Measurements from ENCODE around the gene C4BPB. TPM values are rescaled to one million over a fixed set of nuclear protein-coding genes. Genes with fewer than 3 reads are reported as not detected.

C4BPB gene
- total and polyA plus RNA-seq, 8 donors = 0.73 to 6.4 (median 0.92) TPM

DNA sequence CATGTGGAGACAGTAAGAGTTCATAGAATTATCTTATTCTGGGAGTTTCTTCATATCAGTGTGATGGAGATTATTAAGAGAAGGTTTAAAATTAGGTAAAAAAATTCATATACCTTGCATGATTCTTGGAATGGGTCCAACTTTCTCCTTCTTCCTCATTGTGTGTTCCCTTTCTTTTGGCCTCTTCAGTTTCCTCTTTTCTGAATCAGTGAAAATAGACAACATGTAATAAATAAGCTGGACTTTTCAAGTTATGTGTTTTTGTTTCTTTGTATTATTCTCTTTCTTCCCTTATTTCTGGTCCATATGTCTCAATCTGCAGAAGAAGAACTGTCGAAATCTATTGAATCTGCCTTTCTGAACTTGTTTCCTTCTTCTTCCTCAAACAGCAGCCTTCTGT, 45.9 kb downstream of the C4BPB start:
- Histone ChIP-seq H3K9me3 (peaks cover 0 to 11% of the 10 kb centered on the region in 2 donors), H3K27me3 (no peaks in the 10 kb centered on the region), H3K4me3 (no peak overlapping the region), H3K36me3 (no peaks in the 10 kb centered on the region), H3K27ac (peak overlapping the region in 1 of 2 donors; percentile 72), H3K4me1 (peaks cover 0 to 11% of the 10 kb centered on the region in 2 donors)
- DNase-seq (no peak), ATAC-seq (no peak)
- intact Hi-C loops (cut with DNase I) = no loop called here
- TF ChIP-seq, protein P1, sequence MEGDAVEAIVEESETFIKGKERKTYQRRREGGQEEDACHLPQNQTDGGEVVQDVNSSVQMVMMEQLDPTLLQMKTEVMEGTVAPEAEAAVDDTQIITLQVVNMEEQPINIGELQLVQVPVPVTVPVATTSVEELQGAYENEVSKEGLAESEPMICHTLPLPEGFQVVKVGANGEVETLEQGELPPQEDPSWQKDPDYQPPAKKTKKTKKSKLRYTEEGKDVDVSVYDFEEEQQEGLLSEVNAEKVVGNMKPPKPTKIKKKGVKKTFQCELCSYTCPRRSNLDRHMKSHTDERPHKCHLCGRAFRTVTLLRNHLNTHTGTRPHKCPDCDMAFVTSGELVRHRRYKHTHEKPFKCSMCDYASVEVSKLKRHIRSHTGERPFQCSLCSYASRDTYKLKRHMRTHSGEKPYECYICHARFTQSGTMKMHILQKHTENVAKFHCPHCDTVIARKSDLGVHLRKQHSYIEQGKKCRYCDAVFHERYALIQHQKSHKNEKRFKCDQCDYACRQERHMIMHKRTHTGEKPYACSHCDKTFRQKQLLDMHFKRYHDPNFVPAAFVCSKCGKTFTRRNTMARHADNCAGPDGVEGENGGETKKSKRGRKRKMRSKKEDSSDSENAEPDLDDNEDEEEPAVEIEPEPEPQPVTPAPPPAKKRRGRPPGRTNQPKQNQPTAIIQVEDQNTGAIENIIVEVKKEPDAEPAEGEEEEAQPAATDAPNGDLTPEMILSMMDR (IDR thresholded peaks at IDR 0.05) = no peak

- H3K4me1 ChIP-seq = peaks cover 0 to 10% of the 10 kb centered on the region in 2 donors
- H3K27ac ChIP-seq = no peak overlapping the region
- DNase-seq = no peak
- TF ChIP-seq, protein P1 (IDR thresholded peaks at IDR 0.05) = no peak
- H3K36me3 ChIP-seq = no peaks in the 10 kb centered on the region
- H3K27me3 ChIP-seq = no peaks in the 10 kb centered on the region
- H3K9me3 ChIP-seq = no peaks in the 10 kb centered on the region
- intact Hi-C loops (cut with DNase I) = no loop called here
- ATAC-seq = no peak
- H3K4me3 ChIP-seq = no peak overlapping the region
Measured at GRCh38 chr1:207139616-207140015, 51.0 kb downstream of the C4BPB start.

- Histone ChIP-seq H3K9me3 (no peaks in the 10 kb centered on the region), H3K4me1 (peaks cover 0 to 6% of the 10 kb centered on the region in 2 donors), H3K4me3 (no peak overlapping the region), H3K36me3 (no peaks in the 10 kb centered on the region), H3K27me3 (no peaks in the 10 kb centered on the region), H3K27ac (no peak overlapping the region)
- TF ChIP-seq, protein P1 (IDR thresholded peaks at IDR 0.05) = no peak
- ATAC-seq (no peak), DNase-seq (no peak)
- intact Hi-C loops (cut with DNase I) = no loop called here
Measured at GRCh38 chr1:207140536-207140935, 51.9 kb downstream of the C4BPB start.

- H3K27ac ChIP-seq = no peak overlapping the region
- H3K4me3 ChIP-seq = no peak overlapping the region
- no peaks in the 10 kb centered on the region for H3K36me3 ChIP-seq
- DNase-seq (no peak), ATAC-seq (peak; percentile 36)
- TF ChIP-seq, protein P1 (IDR thresholded peaks at IDR 0.05) = no peak
- intact Hi-C loops (cut with DNase I) = no loop called here
- no peaks in the 10 kb centered on the region for H3K9me3 ChIP-seq
- peaks cover 0 to 10% of the 10 kb centered on the region in 2 donors for H3K4me1 ChIP-seq
- H3K27me3 ChIP-seq = no peaks in the 10 kb centered on the region
Measured at GRCh38 chr1:207145401-207146058, 56.9 kb downstream of the C4BPB start.

Other genes starting within 250 kb of the C4BPB start
- gene IL20, start 223.2 kb upstream of the C4BPB start, total RNA-seq = not detected
- not detected for gene IL20, start 223.2 kb upstream of the C4BPB start, polyA plus RNA-seq (ENCODE audit: insufficient read length in 6 of 6)
- gene IL24, start 191.4 kb upstream of the C4BPB start, total RNA-seq = under 1 TPM in 1 of 2 donors, not detected in 1; 0.34 TPM
- under 1 TPM; 0.11 to 0.43 (median 0.33) TPM for gene IL24, start 191.4 kb upstream of the C4BPB start, polyA plus RNA-seq (ENCODE audit: insufficient read length in 6 of 6)
- gene FCMR, start 166.9 kb upstream of the C4BPB start, total RNA-seq = 1 to 10 TPM; 2.7 to 6.7 TPM
- gene FCMR, start 166.9 kb upstream of the C4BPB start, polyA plus RNA-seq (ENCODE audit: insufficient read length in 6 of 6) = 1 to 10 TPM; 1.4 to 3.0 (median 2.4) TPM
- gene PIGR, start 142.4 kb upstream of the C4BPB start, total RNA-seq = 100 to 1,000 TPM; 128 to 587 TPM
- gene PIGR, start 142.4 kb upstream of the C4BPB start, polyA plus RNA-seq (ENCODE audit: insufficient read length in 6 of 6) = under 1 TPM; 0.11 to 0.54 (median 0.20) TPM
- gene FCAMR, start 118.4 kb upstream of the C4BPB start, total RNA-seq = not detected
- under 1 TPM in 3 of 6 donors, not detected in 3; 0.07 to 0.18 (median 0.07) TPM for gene FCAMR, start 118.4 kb upstream of the C4BPB start, polyA plus RNA-seq (ENCODE audit: insufficient read length in 6 of 6)
- gene C1orf116, start 56.1 kb upstream of the C4BPB start, total RNA-seq = 100 to 1,000 TPM; 101 to 212 TPM
- 10 to 100 TPM; 27.1 to 58.5 (median 40.2) TPM for gene C1orf116, start 56.1 kb upstream of the C4BPB start, polyA plus RNA-seq (ENCODE audit: insufficient read length in 6 of 6)
- 1 to 10 TPM; 7.3 to 9.9 TPM for gene YOD1, start 37.7 kb upstream of the C4BPB start, total RNA-seq
- 10 to 100 TPM; 11.6 to 15.0 (median 13.6) TPM for gene YOD1, start 37.7 kb upstream of the C4BPB start, polyA plus RNA-seq (ENCODE audit: insufficient read length in 6 of 6)
- 10 to 100 TPM; 52.6 to 63.8 TPM for gene PFKFB2, start 35.6 kb upstream of the C4BPB start, total RNA-seq
- gene PFKFB2, start 35.6 kb upstream of the C4BPB start, polyA plus RNA-seq (ENCODE audit: insufficient read length in 6 of 6) = 10 to 100 TPM; 13.4 to 20.1 (median 16.9) TPM
- 10 to 100 TPM; 22.2 to 32.1 TPM for gene C4BPA, start 15.4 kb downstream of the C4BPB start, total RNA-seq
- 1 to 10 TPM in 1 of 6 donors, under 1 TPM in 5; 0.31 to 7.4 (median 0.51) TPM for gene C4BPA, start 15.4 kb downstream of the C4BPB start, polyA plus RNA-seq (ENCODE audit: insufficient read length in 6 of 6)
- gene CD55, start 232.8 kb downstream of the C4BPB start, total RNA-seq = 100 to 1,000 TPM; 261 to 593 TPM
- 10 to 100 TPM; 53.9 to 89.3 (median 60.1) TPM for gene CD55, start 232.8 kb downstream of the C4BPB start, polyA plus RNA-seq (ENCODE audit: insufficient read length in 6 of 6)

Measured in left lung (tissue), 10 donors.